Measurements from ENCODE around the gene CAMSAP3.

The CAMSAP3 gene

GRCh38 chr19:7636691-7637373 is 41.2 kb downstream of the CAMSAP3 start, which contains the start of gene STXBP2:
TSS of gene STXBP2 (plus strand) at chr19:7637110. CDS start at chr19:7637150, 40 bp downstream.
- peak; percentile 92 to 96 for DNase-seq

GRCh38 chr19:7637374-7638256 is 42.0 kb downstream of the CAMSAP3 start:
- DNase-seq = peak; percentile 37 to 51

- DNase-seq = no peak
Observed at GRCh38 chr19:7638802-7639465, 43.3 kb downstream of the CAMSAP3 start.

DNA sequence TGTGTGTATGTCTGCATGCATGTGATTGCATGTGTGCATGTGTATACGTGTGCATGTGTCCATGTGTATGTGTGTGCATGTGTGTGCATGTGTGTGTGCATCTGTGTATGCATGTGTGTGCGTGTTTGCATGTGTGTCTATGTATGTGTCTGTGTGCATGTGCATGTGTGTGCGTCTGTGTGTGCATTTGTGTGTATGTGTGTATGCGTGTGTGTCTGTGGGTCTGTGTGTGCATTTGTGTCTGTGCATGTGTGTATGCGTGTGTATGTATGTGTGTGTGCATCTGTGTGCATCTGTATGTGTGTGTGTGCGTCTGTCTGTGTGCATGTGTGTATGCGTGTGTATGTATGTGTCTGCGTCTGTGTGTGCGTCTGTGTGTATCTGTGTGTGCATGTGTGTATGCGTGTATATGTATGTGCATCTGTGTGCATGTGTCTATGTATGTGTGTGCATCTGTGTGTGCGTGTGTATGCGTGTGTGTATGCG is 44.2 kb downstream of the CAMSAP3 start:
- no peak for DNase-seq

GRCh38 chr19:7640803-7641202 is 45.1 kb downstream of the CAMSAP3 start:
- no peak for DNase-seq

GRCh38 chr19:7641290-7642276 is 45.9 kb downstream of the CAMSAP3 start:
- no peak for DNase-seq

DNA sequence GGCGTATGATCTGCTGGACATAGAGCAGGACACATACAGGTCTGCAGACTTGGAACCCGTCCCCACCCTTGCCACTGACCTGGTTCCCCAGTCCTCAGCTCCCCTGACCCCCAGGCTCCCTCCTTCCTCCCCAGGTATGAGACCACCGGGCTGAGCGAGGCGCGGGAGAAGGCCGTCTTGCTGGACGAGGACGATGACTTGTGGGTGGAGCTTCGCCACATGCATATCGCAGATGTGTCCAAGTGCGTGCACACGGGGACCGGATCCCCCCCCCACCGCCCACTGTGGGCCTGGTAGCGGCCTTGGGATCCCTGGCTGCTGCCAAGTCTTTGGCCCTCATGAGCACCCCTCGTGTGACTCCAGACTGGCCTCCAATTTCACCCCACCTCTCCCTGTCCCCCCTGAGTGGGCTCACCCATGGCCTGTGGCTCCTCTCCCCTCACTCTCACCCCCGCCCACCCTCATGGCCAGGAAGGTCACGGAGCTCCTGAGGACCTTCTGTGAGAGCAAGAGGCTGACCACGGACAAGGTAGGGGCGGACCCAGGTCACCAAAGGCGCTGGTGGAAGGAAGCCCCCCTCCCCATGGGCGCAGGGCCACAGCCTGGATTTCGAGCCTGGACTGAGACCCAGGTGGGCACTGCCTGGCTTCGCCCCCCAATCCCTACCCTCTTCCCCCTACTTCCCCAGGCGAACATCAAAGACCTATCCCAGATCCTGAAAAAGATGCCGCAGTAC is 46.8 kb downstream of the CAMSAP3 start:
- no peak for DNase-seq

- DNase-seq = no peak
Observed at GRCh38 chr19:7643031-7643415, 47.4 kb downstream of the CAMSAP3 start.

GRCh38 chr19:7643629-7644549 is 48.2 kb downstream of the CAMSAP3 start:
- peak; percentile 25 to 42 for DNase-seq

DNA sequence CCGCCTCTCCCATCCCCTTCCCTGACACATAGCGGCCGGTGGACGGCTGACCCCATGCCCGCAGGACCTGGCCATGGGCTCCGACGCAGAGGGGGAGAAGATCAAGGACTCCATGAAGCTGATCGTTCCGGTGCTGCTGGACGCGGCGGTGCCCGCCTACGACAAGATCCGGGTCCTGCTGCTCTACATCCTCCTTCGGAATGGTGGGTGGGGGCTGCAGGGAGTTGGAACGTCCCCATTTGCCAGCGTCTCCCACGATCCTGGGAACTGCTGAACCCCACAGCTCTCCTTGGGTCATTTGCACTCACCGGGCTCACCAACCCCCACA is 48.9 kb downstream of the CAMSAP3 start:
- DNase-seq = no peak

GRCh38 chr19:7645163-7645562 is 49.5 kb downstream of the CAMSAP3 start:
- DNase-seq = no peak

- DNase-seq = no peak
Observed at GRCh38 chr19:7645656-7646425, 50.2 kb downstream of the CAMSAP3 start.

DNA sequence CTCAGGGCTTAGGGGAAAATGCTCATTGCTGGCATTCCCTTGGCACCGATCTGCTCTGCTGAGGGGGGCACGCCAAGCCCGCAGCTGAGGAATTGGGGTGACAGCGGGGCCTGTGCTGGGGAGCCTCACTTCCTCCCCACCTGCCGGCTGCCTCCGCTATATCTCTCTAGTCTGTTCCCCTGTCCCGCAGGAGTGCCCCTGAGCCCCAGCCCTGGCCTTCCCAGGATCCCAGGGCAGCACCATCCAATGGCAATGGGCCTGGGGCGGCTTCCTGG is 50.7 kb downstream of the CAMSAP3 start:
- no peak for DNase-seq

DNA sequence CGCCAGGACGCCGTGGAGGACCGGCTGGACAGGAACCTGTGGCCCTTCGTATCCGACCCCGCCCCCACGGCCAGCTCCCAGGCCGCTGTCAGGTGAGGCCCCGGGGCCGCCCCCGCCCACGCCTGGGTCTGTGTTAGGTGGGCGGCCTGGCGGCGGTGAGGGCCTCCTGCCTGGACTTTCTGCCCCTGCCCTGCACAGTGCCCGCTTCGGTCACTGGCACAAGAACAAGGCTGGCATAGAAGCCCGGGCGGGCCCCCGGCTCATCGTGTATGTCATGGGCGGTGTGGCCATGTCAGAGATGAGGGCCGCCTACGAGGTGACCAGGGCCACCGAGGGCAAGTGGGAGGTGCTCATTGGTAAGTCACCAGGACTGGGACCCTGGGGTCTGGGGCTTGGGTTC is 51.5 kb downstream of the CAMSAP3 start:
- no peak for DNase-seq

DNA sequence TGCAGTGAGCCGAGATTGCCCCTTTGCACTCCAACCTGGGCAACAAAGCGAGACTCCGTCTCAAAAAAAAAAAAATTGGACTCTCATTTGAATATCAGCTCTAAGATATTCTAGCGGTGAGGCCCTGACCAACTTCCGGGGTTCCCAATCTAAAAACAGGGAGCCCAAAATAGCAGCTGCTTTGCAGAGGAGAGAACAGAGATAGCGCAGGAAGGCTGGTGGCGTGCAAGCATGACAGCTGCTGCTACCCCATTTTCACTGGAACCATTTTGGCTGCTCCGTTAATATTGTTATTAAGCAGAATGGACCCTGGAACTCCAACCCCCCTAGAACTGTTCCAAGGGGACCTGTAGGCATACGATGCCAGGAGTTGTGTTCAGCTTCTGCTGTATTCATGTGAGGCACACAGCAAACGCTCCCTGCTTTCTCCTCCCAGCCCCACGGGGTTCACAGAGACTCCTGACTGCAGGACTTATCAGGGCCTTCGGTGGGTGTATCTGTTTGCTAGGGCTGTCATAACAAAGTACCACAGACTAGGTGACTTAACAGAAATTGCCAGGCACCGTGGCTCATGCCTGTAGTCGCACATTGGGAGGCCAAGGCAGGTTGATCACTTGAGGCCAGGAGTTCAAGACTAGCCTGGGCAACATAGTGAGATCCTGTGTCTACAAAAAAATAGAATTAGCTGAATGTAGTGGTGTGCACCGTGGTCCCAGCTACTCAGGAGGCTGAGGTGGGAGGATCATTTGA is 52.8 kb downstream of the CAMSAP3 start:
- no peak for DNase-seq

DNA sequence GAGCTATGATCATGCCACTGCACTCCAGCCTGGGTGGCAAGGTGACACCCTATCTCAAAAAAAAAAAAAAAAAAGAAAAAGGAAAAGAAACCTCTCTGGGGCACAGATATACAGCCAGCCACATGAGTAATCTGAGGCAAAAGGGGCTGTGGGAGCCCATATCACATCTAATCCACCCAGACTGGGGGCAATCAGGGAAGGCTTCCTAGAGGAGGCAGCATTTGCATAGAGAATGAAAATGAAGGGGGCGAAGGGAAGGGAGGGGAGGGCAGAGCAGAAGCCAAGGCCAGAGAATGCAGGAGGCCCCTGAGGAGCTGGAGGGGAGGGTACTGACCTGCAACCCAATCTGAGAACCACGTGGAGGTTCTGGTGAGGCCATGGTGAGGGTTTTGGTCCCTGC is 54.5 kb downstream of the CAMSAP3 start:
- no peak for DNase-seq

GRCh38 chr19:7652061-7652641 is 56.5 kb downstream of the CAMSAP3 start:
- peak; percentile 86 to 89 for DNase-seq

- no peak for DNase-seq
Observed at GRCh38 chr19:7654401-7654800, 58.7 kb downstream of the CAMSAP3 start.

GRCh38 chr19:7655581-7655980 is 59.9 kb downstream of the CAMSAP3 start:
- DNase-seq = peak in 1 of 2 donors; percentile 55

All from CD4-positive, alpha-beta T cell treated with Interferon alpha-2 for 1 hour (primary cell).